Vagina (tissue), 2 donors: ENCODE results near the gene NDUFAF8.

Source experiments
- CTCF ChIP-seq, 3 experiments: fragments of 450-650 bp in 2 of 3; fragments of 200-600 bp in 1 of 3; sonication (generic) in 1 of 3; IDR thresholded peaks; one replicate each; pipeline ENCODE4 v1.5.1; 2017 to 2019; ENCODE audit warnings: antibody characterized with exemption in 3 of 3, mild to moderate bottlenecking in 2 of 3, moderate library complexity in 2 of 3
- POLR2A ChIP-seq, 2 donors: fragments of 450-650 bp; IDR thresholded peaks; one replicate each; pipeline ENCODE4 v1.6.1; 2017; ENCODE audit warnings: antibody characterized with exemption in 2 of 2, mild to moderate bottlenecking in 2 of 2, moderate library complexity in 2 of 2
- POLR2AphosphoS5 ChIP-seq, 2 donors: sonication (generic); formaldehyde crosslinking; IDR thresholded peaks; one replicate each; pipeline ENCODE4 v1.9.0; 2017; ENCODE audit warnings: antibody characterized with exemption in 2 of 2, mild to moderate bottlenecking in 2 of 2, low read depth in 1 of 2; ENCODE audit not compliant: insufficient read depth in 1 of 2

GRCh38 chr17:81230043-81230820 is 8.9 kb upstream of the NDUFAF8 start:
- TF ChIP-seq CTCF (IDR thresholded peaks at IDR 0.05), result no peak
- TF ChIP-seq POLR2A (IDR thresholded peaks at IDR 0.05), result no peak
- TF ChIP-seq POLR2AphosphoS5 (IDR thresholded peaks at IDR 0.05; ENCODE audit: insufficient read depth in 1 of 2, low read depth in 1 of 2), result no peak
